ENCODE results near the gene PLA2G4D.

PLA2G4D gene

DNA sequence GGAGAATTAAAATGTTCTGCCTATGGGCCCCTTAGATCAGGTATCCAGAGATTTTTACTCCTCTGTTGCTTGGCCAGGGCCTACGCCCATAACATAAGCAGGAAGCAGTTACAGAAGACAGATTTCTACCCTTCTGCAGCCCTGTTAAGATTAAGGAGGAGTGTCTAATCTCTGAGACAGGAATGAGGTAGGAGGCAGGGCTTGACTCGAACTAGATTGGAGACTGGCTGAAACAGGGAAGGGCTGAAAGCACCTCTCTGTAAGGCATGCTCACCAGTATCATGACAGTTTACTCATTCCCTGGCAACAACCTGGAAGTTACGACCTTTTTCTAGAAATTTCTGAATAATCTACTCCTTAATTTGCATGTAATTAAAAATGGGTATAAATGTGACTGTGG is 16.7 kb downstream of the PLA2G4D start:
- Histone ChIP-seq H2AFZ (no peak overlapping the region), H3K4me3 (ENCODE audit: low read depth, low read length) (no peak overlapping the region), H3K79me2 (no peaks in the 10 kb centered on the region), H3K9ac (no peak overlapping the region), H3K27ac (no peak overlapping the region), H3K36me3 (ENCODE audit: control insufficient read depth, insufficient read depth, low read length) (no peaks in the 10 kb centered on the region), H3K9me3 (ENCODE audit: control insufficient read depth, low read length) (no peaks in the 10 kb centered on the region), H3K4me1 (no peaks in the 10 kb centered on the region), H3K4me2 (ENCODE audit: low read length) (no peak overlapping the region), H3K27me3 (ENCODE audit: control insufficient read depth, insufficient read depth, low read length) (no peaks in the 10 kb centered on the region)
- TF ChIP-seq CTCF (IDR thresholded peaks at IDR 0.05): no peak

DNA sequence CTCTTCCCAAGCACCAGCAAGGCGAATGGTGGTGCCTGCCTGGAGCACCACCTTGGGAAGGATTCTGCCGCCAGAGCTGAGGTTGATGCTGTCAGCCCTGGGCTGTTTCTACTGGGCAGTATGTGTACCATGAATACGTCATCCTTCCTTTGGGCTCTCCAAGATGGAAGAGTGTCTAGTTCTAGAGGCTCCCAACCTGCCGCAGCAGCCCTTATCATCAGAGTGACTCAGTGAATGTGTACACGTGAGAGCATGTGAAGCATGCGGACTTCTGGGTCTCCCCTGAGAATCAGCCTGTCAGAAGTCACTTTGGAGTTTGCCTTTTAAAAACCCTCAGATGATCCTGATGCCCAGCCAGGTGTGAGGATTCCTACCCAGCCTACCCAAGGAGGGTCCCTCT is 20.9 kb downstream of the PLA2G4D start:
- Histone ChIP-seq H3K4me3 (ENCODE audit: low read depth, low read length) (no peak overlapping the region), H3K36me3 (ENCODE audit: control insufficient read depth, insufficient read depth, low read length) (no peaks in the 10 kb centered on the region), H3K27ac (no peak overlapping the region), H3K9me3 (ENCODE audit: control insufficient read depth, low read length) (no peaks in the 10 kb centered on the region), H3K79me2 (no peaks in the 10 kb centered on the region), H3K4me2 (ENCODE audit: low read length) (no peak overlapping the region), H2AFZ (no peak overlapping the region), H3K4me1 (no peaks in the 10 kb centered on the region), H3K9ac (no peak overlapping the region), H3K27me3 (ENCODE audit: control insufficient read depth, insufficient read depth, low read length) (no peaks in the 10 kb centered on the region)
- TF ChIP-seq CTCF (IDR thresholded peaks at IDR 0.05): no peak

DNA sequence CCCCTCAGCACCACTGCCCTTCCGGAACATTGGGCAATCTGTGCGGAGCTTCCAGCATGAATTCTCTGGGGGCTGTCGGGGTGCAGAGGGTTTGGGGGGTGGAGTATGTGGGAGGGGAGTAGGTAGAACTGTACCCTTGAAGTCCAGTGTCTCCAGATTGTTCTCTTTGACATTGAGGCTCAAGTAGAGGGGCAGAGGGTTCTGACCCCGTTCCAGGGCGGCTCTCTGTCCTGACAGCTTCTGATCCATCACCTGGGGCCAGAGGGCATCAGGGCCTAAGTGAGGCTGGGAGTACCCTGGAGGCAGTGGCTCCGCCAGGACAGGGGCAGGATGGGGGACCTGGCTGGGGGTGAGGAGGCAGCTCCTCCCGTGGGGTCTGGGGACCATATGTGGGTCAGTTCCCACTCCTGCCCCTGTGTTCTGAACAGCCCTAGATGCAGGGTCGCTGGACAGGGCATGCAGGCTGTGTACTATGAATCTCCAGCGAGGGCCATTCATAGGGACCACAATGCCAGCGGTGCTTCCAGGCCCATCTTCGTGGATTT is 22.1 kb downstream of the PLA2G4D start:
- Histone ChIP-seq H3K36me3 (ENCODE audit: control insufficient read depth, insufficient read depth, low read length) (no peaks in the 10 kb centered on the region), H2AFZ (no peak overlapping the region), H3K27ac (no peak overlapping the region), H3K9me3 (ENCODE audit: control insufficient read depth, low read length) (no peaks in the 10 kb centered on the region), H3K4me2 (ENCODE audit: low read length) (no peak overlapping the region), H3K4me1 (no peaks in the 10 kb centered on the region), H3K27me3 (ENCODE audit: control insufficient read depth, insufficient read depth, low read length) (no peaks in the 10 kb centered on the region), H3K9ac (no peak overlapping the region), H3K4me3 (ENCODE audit: low read depth, low read length) (no peak overlapping the region), H3K79me2 (no peaks in the 10 kb centered on the region)
- no peak for TF ChIP-seq CTCF (IDR thresholded peaks at IDR 0.05)

DNA sequence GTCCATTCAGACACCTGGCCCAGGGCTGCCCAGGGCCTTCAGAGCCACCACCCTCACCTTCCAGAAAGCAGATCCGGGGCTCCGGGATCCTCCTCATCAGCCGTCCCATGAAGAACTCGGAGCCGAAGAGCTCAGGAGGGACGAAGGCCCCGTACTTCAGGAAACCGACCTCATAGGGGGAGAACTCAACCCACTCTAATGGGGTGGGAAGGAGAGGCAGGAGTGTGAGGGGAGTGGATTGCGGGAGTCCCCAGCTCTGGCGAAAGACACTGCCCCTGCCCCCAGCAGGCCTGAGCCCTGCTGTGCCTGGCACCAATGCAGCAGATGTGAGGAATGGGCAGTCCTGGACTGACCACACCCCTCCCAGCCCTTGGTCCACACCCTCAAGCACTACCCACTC is 22.6 kb downstream of the PLA2G4D start:
- H2AFZ ChIP-seq: no peak overlapping the region
- H3K4me3 ChIP-seq (ENCODE audit: low read depth, low read length): no peak overlapping the region
- no peak overlapping the region for H3K9ac ChIP-seq
- no peak for TF ChIP-seq CTCF (IDR thresholded peaks at IDR 0.05)
- H3K79me2 ChIP-seq: no peaks in the 10 kb centered on the region
- no peak overlapping the region for H3K4me2 ChIP-seq (ENCODE audit: low read length)
- H3K36me3 ChIP-seq (ENCODE audit: control insufficient read depth, insufficient read depth, low read length): no peaks in the 10 kb centered on the region
- H3K9me3 ChIP-seq (ENCODE audit: control insufficient read depth, low read length): no peaks in the 10 kb centered on the region
- H3K4me1 ChIP-seq: no peaks in the 10 kb centered on the region
- H3K27me3 ChIP-seq (ENCODE audit: control insufficient read depth, insufficient read depth, low read length): no peaks in the 10 kb centered on the region
- no peak overlapping the region for H3K27ac ChIP-seq

DNA sequence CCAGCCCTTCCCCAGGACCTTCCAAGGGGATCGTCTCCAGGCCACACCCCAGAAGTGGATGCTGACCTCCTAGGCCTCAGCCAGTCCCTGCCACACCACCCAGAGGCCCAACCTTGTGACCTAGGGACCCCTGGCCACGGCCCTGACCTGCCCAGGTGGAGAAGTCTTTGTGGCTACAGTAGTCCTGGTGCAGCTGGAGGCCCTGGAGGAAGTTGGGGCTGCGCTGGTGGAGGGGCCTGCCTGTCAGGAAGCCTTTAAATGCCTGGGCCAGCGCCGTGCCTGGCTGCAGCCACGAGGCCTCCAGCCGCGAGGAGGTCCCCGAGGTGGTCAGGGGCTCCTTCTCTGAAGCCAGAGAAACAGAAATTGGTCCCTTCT is 23.4 kb downstream of the PLA2G4D start:
- Histone ChIP-seq H3K9ac (no peak overlapping the region), H3K27ac (no peak overlapping the region), H2AFZ (no peak overlapping the region), H3K9me3 (ENCODE audit: control insufficient read depth, low read length) (no peaks in the 10 kb centered on the region), H3K4me1 (no peaks in the 10 kb centered on the region), H3K4me2 (ENCODE audit: low read length) (no peak overlapping the region), H3K36me3 (ENCODE audit: control insufficient read depth, insufficient read depth, low read length) (no peaks in the 10 kb centered on the region), H3K4me3 (ENCODE audit: low read depth, low read length) (no peak overlapping the region), H3K27me3 (ENCODE audit: control insufficient read depth, insufficient read depth, low read length) (no peaks in the 10 kb centered on the region), H3K79me2 (no peaks in the 10 kb centered on the region)
- TF ChIP-seq CTCF (IDR thresholded peaks at IDR 0.05): no peak

Data from parathyroid adenoma (tissue), 2 donors.